Nephron (organoid): ENCODE data around the gene MDFIC2.

Experiments used
- H3K27ac Mint-ChIP-seq, 3 experiments: 2 replicates each; pipeline ENCODE4 v1.8.0; 2020; ENCODE audit warnings: mixed read lengths in 3 of 3, mild to moderate bottlenecking in 2 of 3, moderate library complexity in 1 of 3
- H3K27me3 Mint-ChIP-seq: 2 replicates; pipeline ENCODE4 v1.8.0; 2021; ENCODE audit warnings: low read depth, mild to moderate bottlenecking, moderate library complexity, mixed read lengths
- H3K36me3 Mint-ChIP-seq: 2 replicates; pipeline ENCODE4 v1.8.0; 2020; ENCODE audit warnings: low read depth, mixed read lengths
- H3K4me1 Mint-ChIP-seq: 2 replicates; pipeline ENCODE4 v1.8.0; 2020; ENCODE audit warnings: mixed read lengths
- H3K4me3 Mint-ChIP-seq, 3 experiments: 2 replicates each; pipeline ENCODE4 v1.8.0; 2020; ENCODE audit warnings: mild to moderate bottlenecking in 3 of 3, mixed read lengths in 3 of 3, moderate library complexity in 2 of 3
- H3K9me3 Mint-ChIP-seq: 2 replicates; pipeline ENCODE4 v1.8.0; 2020; ENCODE audit warnings: mixed read lengths
- TF ChIP-seq, protein P1 (sequence below), 3 experiments: fragments of 200-600 bp; sonication (generic); IDR thresholded peaks; one replicate each; pipeline ENCODE4 v1.5.0; 2021; ENCODE audit warnings: antibody characterized with exemption in 3 of 3; ENCODE audit not compliant: unreplicated experiment in 3 of 3

The MDFIC2 gene

DNA sequence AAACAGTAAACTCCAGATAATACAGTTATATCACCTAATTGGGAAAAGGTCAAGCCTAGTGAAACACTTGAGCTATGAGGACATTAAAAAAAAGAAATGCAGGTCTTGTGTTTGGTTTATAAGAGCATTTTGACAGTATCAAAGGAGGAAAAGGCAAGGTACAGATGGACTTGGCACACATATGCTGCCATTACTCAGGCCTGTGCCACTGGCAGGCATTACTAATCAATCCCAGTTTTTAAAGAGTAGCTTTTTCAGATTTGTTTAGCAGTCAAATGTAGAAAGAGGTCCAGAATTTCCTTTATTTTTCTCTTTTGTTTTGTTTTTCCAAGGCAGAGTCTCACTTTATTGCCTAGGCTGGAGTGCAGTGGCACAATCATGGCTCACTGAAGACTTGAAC, 38.9 kb downstream of the MDFIC2 start:
- no peak overlapping the region for H3K4me3 Mint-ChIP-seq
- H3K27me3 Mint-ChIP-seq, result no peaks in the 10 kb centered on the region
- H3K4me1 Mint-ChIP-seq, result no peaks in the 10 kb centered on the region
- TF ChIP-seq, protein P1, sequence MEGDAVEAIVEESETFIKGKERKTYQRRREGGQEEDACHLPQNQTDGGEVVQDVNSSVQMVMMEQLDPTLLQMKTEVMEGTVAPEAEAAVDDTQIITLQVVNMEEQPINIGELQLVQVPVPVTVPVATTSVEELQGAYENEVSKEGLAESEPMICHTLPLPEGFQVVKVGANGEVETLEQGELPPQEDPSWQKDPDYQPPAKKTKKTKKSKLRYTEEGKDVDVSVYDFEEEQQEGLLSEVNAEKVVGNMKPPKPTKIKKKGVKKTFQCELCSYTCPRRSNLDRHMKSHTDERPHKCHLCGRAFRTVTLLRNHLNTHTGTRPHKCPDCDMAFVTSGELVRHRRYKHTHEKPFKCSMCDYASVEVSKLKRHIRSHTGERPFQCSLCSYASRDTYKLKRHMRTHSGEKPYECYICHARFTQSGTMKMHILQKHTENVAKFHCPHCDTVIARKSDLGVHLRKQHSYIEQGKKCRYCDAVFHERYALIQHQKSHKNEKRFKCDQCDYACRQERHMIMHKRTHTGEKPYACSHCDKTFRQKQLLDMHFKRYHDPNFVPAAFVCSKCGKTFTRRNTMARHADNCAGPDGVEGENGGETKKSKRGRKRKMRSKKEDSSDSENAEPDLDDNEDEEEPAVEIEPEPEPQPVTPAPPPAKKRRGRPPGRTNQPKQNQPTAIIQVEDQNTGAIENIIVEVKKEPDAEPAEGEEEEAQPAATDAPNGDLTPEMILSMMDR (IDR thresholded peaks at IDR 0.05; ENCODE audit: unreplicated experiment in 3 of 3), result no peak
- no peaks in the 10 kb centered on the region for H3K36me3 Mint-ChIP-seq
- H3K9me3 Mint-ChIP-seq, result no peaks in the 10 kb centered on the region
- H3K27ac Mint-ChIP-seq, result peak overlapping the region in 1 of 3 experiments; percentile 22

- no peaks in the 10 kb centered on the region for H3K36me3 Mint-ChIP-seq
These were observed 39.6 kb downstream of the MDFIC2 start for GRCh38 chr3:70272798-70273197.

GRCh38 chr3:70264122-70264780, 48.2 kb downstream of the MDFIC2 start:
- H3K4me3 Mint-ChIP-seq, result no peak overlapping the region
- no peaks in the 10 kb centered on the region for H3K27me3 Mint-ChIP-seq
- H3K4me1 Mint-ChIP-seq, result no peaks in the 10 kb centered on the region
- peaks cover 7% of the 10 kb centered on the region for H3K9me3 Mint-ChIP-seq
- H3K27ac Mint-ChIP-seq, result peak overlapping the region; percentile 45 to 93 (median 54)
- TF ChIP-seq, protein P1 (IDR thresholded peaks at IDR 0.05; ENCODE audit: unreplicated experiment in 3 of 3), result no peak
- H3K36me3 Mint-ChIP-seq, result no peaks in the 10 kb centered on the region

More at GRCh38 chr3:70272798-70273197, 39.6 kb downstream of the MDFIC2 start:
- Mint-ChIP-seq H3K4me1 (no peaks in the 10 kb centered on the region), H3K27me3 (no peaks in the 10 kb centered on the region), H3K4me3 (no peak overlapping the region), H3K27ac (no peak overlapping the region), H3K9me3 (no peaks in the 10 kb centered on the region)
- TF ChIP-seq, protein P1 (IDR thresholded peaks at IDR 0.05; ENCODE audit: unreplicated experiment in 3 of 3), result no peak

GRCh38 chr3:70261283-70261682, 51.2 kb downstream of the MDFIC2 start:
- Mint-ChIP-seq H3K27ac (no peak overlapping the region), H3K4me1 (no peaks in the 10 kb centered on the region), H3K27me3 (no peaks in the 10 kb centered on the region), H3K36me3 (no peaks in the 10 kb centered on the region), H3K4me3 (no peak overlapping the region), H3K9me3 (peaks cover 7% of the 10 kb centered on the region)
- TF ChIP-seq, protein P1 (IDR thresholded peaks at IDR 0.05; ENCODE audit: unreplicated experiment in 3 of 3), result no peak

DNA sequence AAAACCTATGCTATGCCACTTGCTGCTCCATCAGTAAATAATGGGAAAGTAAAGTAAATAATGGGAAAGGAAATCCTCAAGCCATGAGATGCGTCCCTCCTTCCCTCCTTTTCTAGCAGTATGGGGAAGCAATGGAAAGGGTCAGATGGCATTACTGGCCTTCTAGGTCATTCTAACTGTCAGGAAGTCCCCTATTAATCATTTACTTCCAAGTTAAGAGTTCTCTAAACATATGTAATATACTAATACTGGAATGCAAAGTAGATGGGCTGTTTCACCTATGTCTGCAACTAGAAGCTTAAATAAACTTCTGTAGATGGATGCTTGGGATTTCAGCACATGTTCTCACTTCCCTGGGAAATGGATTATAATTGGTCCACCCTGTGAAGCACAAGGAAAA, 55.9 kb downstream of the MDFIC2 start:
- Mint-ChIP-seq H3K4me1 (no peaks in the 10 kb centered on the region), H3K4me3 (no peak overlapping the region), H3K36me3 (no peaks in the 10 kb centered on the region), H3K9me3 (no peaks in the 10 kb centered on the region), H3K27me3 (no peaks in the 10 kb centered on the region), H3K27ac (no peak overlapping the region)
- TF ChIP-seq, protein P1 (IDR thresholded peaks at IDR 0.05; ENCODE audit: unreplicated experiment in 3 of 3), result no peak

GRCh38 chr3:70250492-70250891, 61.9 kb downstream of the MDFIC2 start:
- no peak overlapping the region for H3K4me3 Mint-ChIP-seq
- H3K9me3 Mint-ChIP-seq, result peaks cover 6% of the 10 kb centered on the region
- TF ChIP-seq, protein P1 (IDR thresholded peaks at IDR 0.05; ENCODE audit: unreplicated experiment in 3 of 3), result no peak
- no peaks in the 10 kb centered on the region for H3K27me3 Mint-ChIP-seq
- H3K27ac Mint-ChIP-seq, result no peak overlapping the region
- H3K4me1 Mint-ChIP-seq, result no peaks in the 10 kb centered on the region
- no peaks in the 10 kb centered on the region for H3K36me3 Mint-ChIP-seq
